Left ventricle myocardium inferior (tissue), 1 donor: ENCODE measurements around the gene HAUS7. TPM values are rescaled to one million over a fixed set of nuclear protein-coding genes. Genes with fewer than 3 reads are reported as not detected.

ENCODE experiments used
- DNase-seq: peaks from one replicate; pipeline ENCODE4 v3.0.0-alpha.2; 2020
- H3K27ac ChIP-seq: fragments of 200-600 bp; replicated peaks from 2 replicates; pipeline ENCODE4 v1.8.0; 2021
- H3K27me3 ChIP-seq: fragments of 200-600 bp; 2 replicates; pipeline ENCODE4 v1.8.0; 2021; ENCODE audit warnings: low read depth
- H3K36me3 ChIP-seq: fragments of 200-600 bp; 2 replicates; pipeline ENCODE4 v1.8.0; 2021
- H3K4me1 ChIP-seq: fragments of 200-600 bp; 2 replicates; pipeline ENCODE4 v1.8.0; 2021
- H3K4me3 ChIP-seq: fragments of 200-600 bp; 2 replicates; pipeline ENCODE4 v1.8.0; 2021; ENCODE audit warnings: mild to moderate bottlenecking, moderate library complexity
- H3K9me3 ChIP-seq: fragments of 200-600 bp; replicated peaks from 2 replicates; pipeline ENCODE4 v1.8.0; 2021
- intact Hi-C: fragments of 100-400 bp; cut with micrococcal nuclease; formaldehyde crosslinking; loops from one replicate; pipeline ENCODE4 v1.11.0; 2022
- total RNA-seq: library from RNA; stranded (reverse); fragmentation: NEBNext Ultra II Directional; extraction: Animal tissue kit (Norgen Biotek cat#: 25700); gene quantifications from one replicate; pipeline ENCODE4 v1.2.1, GENCODE V29; 2021
- TF ChIP-seq, protein P1 (sequence below): fragments of 200-600 bp; IDR thresholded peaks from 2 replicates; pipeline ENCODE4 v1.8.0; 2021; ENCODE audit warnings: antibody characterized with exemption, mild to moderate bottlenecking, borderline replicate concordance
- donor health status: DM: no; HTN: yes; CAD: no; lungs with severe emphysema.

The HAUS7 gene
- total RNA-seq, 1 donor from 2014 or later, result 17.0 TPM

DNA sequence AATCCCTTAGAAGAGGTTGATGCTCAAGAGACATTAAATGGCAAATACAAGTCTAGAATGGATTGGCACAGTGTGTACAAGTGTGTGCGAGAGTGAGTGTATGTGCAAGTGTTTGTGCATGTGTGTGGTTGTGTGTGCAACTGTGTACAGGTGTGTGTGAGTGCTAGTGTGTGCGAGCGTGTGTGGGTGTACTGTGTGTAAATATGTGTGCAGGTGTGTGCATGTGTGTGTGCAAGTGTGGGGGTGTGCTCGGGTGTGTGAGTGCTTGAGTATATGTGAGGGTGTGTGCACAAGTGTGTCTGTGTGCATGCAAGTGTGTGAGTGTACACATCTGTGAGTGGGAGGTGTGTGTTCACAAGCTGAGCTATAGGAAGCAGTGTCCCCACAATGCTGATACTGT, 30.4 kb downstream of the HAUS7 start:
- Histone ChIP-seq H3K36me3 (no peaks in the 10 kb centered on the region), H3K27ac (no peak overlapping the region), H3K27me3 (no peaks in the 10 kb centered on the region), H3K9me3 (no peaks in the 10 kb centered on the region), H3K4me3 (no peak overlapping the region), H3K4me1 (no peaks in the 10 kb centered on the region)
- DNase-seq, result no peak
- TF ChIP-seq, protein P1, sequence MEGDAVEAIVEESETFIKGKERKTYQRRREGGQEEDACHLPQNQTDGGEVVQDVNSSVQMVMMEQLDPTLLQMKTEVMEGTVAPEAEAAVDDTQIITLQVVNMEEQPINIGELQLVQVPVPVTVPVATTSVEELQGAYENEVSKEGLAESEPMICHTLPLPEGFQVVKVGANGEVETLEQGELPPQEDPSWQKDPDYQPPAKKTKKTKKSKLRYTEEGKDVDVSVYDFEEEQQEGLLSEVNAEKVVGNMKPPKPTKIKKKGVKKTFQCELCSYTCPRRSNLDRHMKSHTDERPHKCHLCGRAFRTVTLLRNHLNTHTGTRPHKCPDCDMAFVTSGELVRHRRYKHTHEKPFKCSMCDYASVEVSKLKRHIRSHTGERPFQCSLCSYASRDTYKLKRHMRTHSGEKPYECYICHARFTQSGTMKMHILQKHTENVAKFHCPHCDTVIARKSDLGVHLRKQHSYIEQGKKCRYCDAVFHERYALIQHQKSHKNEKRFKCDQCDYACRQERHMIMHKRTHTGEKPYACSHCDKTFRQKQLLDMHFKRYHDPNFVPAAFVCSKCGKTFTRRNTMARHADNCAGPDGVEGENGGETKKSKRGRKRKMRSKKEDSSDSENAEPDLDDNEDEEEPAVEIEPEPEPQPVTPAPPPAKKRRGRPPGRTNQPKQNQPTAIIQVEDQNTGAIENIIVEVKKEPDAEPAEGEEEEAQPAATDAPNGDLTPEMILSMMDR, result no peak
- intact Hi-C loops, result no loop called here

DNA sequence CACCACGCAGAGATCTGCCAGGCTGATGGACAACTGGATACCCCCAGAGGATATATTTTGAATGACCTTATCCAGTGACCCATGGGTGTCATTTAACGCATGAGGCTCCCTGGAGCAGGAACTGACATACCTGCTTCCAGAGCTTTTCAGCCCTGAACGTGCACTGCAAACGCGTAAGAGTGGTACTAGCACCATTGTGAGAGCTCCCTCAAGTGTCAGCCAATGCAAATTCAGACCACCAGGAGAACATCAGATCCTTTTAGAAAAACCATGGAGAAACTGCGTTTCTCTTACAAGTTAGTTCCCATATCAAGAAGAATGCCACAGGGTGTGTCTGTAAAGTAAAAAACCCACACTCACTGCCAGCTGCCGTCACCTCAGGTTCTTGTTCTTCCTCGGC, 31.8 kb downstream of the HAUS7 start:
- no peak overlapping the region for H3K4me3 ChIP-seq
- H3K9me3 ChIP-seq, result no peaks in the 10 kb centered on the region
- no peaks in the 10 kb centered on the region for H3K4me1 ChIP-seq
- no peak for DNase-seq
- no peak overlapping the region for H3K27ac ChIP-seq
- TF ChIP-seq, protein P1, result peak; percentile 51
- H3K27me3 ChIP-seq, result no peaks in the 10 kb centered on the region
- intact Hi-C loops, result no loop called here
- H3K36me3 ChIP-seq, result no peaks in the 10 kb centered on the region

DNA sequence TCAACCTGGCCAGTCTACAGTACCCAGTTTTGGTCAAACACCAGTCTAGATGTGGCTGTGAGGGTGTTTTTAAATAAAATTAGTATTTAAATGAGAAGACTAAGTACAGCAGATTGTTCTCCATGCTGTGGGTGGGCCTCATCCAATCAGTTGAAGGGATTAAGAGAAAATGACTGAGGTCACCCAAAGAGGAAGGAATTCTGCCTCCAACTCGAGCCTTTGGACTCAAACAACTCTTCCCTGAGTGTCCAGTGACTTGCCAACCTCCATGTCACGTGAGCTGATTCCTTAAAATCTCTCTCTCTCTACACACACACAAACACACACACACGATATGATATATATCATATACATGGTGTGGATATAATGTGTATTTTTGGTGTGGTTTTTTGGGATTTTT, 34.5 kb downstream of the HAUS7 start:
- TF ChIP-seq, protein P1, result no peak
- no peak for DNase-seq
- H3K9me3 ChIP-seq, result no peaks in the 10 kb centered on the region
- no peak overlapping the region for H3K4me3 ChIP-seq
- peaks cover 1% of the 10 kb centered on the region for H3K27me3 ChIP-seq
- H3K4me1 ChIP-seq, result no peaks in the 10 kb centered on the region
- intact Hi-C loops, result no loop called here
- no peak overlapping the region for H3K27ac ChIP-seq
- no peaks in the 10 kb centered on the region for H3K36me3 ChIP-seq

DNA sequence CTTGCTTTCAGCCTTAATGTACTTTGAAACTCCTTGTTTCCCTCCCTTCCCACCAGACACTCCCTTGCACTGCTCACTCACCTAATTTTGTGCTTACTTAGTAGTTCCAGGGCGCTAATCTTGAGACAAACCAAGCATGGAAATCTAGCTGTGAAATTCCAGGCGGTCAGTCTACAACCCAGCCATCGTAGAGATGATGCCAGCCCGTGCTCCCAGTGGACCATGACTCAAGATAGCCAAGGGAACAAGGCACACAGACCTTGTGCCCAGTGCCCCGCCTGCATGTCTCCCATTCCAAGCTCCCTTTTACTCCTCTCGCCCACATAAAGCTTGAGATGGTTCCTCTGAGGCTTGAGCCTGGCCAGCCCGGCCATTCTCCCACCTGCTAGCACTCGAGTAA, 35.6 kb downstream of the HAUS7 start:
- no peak overlapping the region for H3K27ac ChIP-seq
- intact Hi-C loops, result no loop called here
- no peaks in the 10 kb centered on the region for H3K9me3 ChIP-seq

DNA sequence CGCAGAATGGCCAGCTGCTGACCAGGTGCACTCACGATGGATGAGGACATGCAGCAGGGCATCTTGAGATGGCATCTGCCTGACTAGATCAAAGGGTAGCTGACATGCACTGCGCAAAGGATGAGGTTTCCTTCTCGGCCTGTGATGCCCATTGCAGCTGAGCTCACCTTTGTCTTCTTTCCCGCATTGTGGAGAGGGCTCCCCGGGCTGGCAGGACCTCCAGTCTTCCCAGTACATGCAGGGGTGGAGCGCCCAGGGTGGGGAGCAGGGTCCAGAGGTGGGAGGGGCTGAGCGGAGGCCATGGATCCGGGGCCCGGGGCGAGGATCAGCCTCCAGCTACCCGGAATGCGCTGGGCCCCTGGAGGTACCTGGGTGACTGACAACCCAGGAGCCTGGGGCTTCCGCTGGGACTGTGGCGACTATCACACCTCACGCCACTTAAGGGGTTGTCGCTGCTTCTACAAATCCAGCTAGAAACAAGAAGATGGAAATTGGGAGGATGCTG, 36.5 kb downstream of the HAUS7 start:
- no peaks in the 10 kb centered on the region for H3K36me3 ChIP-seq
- TF ChIP-seq, protein P1, result no peak
- intact Hi-C loops, result no loop called here

More for the DNA sequence above, 35.6 kb downstream of the HAUS7 start:
- H3K27me3 ChIP-seq, result peaks cover 5% of the 10 kb centered on the region
- TF ChIP-seq, protein P1, result no peak
- H3K4me3 ChIP-seq, result no peak overlapping the region
- no peak for DNase-seq
- H3K4me1 ChIP-seq, result no peaks in the 10 kb centered on the region
- no peaks in the 10 kb centered on the region for H3K36me3 ChIP-seq

More for the DNA sequence above, 36.5 kb downstream of the HAUS7 start:
- Histone ChIP-seq H3K27me3 (peaks cover 5% of the 10 kb centered on the region), H3K9me3 (no peaks in the 10 kb centered on the region), H3K4me1 (no peaks in the 10 kb centered on the region), H3K27ac (no peak overlapping the region), H3K4me3 (no peak overlapping the region)
- DNase-seq, result no peak
